Measurements from ENCODE around the gene LRCH4. TPM values are rescaled to one million over a fixed set of nuclear protein-coding genes. Genes with fewer than 3 reads are reported as not detected.

Gene LRCH4
- total RNA-seq, 1 experiment from 2014 or later, result 17.0 TPM

Other genes with a start within 250 kb of the LRCH4 start
- 16.1 and 18.8 TPM in 2 replicates for gene PILRB, start 228.0 kb downstream of the LRCH4 start, total RNA-seq (2014; rRNA removed; shearing (Covaris generic))
- gene PILRA, start 212.6 kb downstream of the LRCH4 start, total RNA-seq (2014; rRNA removed; shearing (Covaris generic)), result 0.18 and 1.7 TPM in 2 replicates
- 1.1 and 1.2 TPM in 2 replicates for gene ZCWPW1, start 157.4 kb downstream of the LRCH4 start, total RNA-seq (2014; rRNA removed; shearing (Covaris generic))
- 18.2 and 25.6 TPM in 2 replicates for gene MEPCE, start 156.3 kb downstream of the LRCH4 start, total RNA-seq (2014; rRNA removed; shearing (Covaris generic))
- 56.4 and 71.5 TPM in 2 replicates for gene PPP1R35, start 149.6 kb downstream of the LRCH4 start, total RNA-seq (2014; rRNA removed; shearing (Covaris generic))
- gene SPACDR, start 121.9 kb downstream of the LRCH4 start, total RNA-seq (2014; rRNA removed; shearing (Covaris generic)), result 0.66 TPM in 1 of 2 replicates, not detected in the other
- 25.3 and 32.7 TPM in 2 replicates for gene TSC22D4, start 106.9 kb downstream of the LRCH4 start, total RNA-seq (2014; rRNA removed; shearing (Covaris generic))
- gene NYAP1, start 102.2 kb downstream of the LRCH4 start, total RNA-seq (2014; rRNA removed; shearing (Covaris generic)), result 0.63 and 0.87 TPM in 2 replicates
- 15.6 and 24.2 TPM in 2 replicates for gene AGFG2, start 46.9 kb downstream of the LRCH4 start, total RNA-seq (2014; rRNA removed; shearing (Covaris generic))
- gene SAP25, start 12.2 kb downstream of the LRCH4 start, total RNA-seq (2014; rRNA removed; shearing (Covaris generic)), result 0.60 TPM in 1 of 2 replicates, not detected in the other
- 0.13 TPM in 1 of 2 replicates, not detected in the other for gene FBXO24, start 199 bp upstream of the LRCH4 start, total RNA-seq (2014; rRNA removed; shearing (Covaris generic))
- gene PCOLCE, start 16.2 kb upstream of the LRCH4 start, total RNA-seq (2014; rRNA removed; shearing (Covaris generic)), result 73.1 and 75.6 TPM in 2 replicates
- 10.9 and 11.0 TPM in 2 replicates for gene MOSPD3, start 26.4 kb upstream of the LRCH4 start, total RNA-seq (2014; rRNA removed; shearing (Covaris generic))
- gene TFR2, start 55.4 kb upstream of the LRCH4 start, total RNA-seq (2014; rRNA removed; shearing (Covaris generic)), result not detected in 2 replicates
- not detected in 2 replicates for gene ACTL6B, start 70.3 kb upstream of the LRCH4 start, total RNA-seq (2014; rRNA removed; shearing (Covaris generic))
- 63.4 and 70.6 TPM in 2 replicates for gene GNB2, start 87.6 kb upstream of the LRCH4 start, total RNA-seq (2014; rRNA removed; shearing (Covaris generic))
- gene GIGYF1, start 108.1 kb upstream of the LRCH4 start, total RNA-seq (2014; rRNA removed; shearing (Covaris generic)), result 9.9 and 15.5 TPM in 2 replicates
- gene POP7, start 120.0 kb upstream of the LRCH4 start, total RNA-seq (2014; rRNA removed; shearing (Covaris generic)), result 56.0 and 72.0 TPM in 2 replicates
- gene EPO, start 134.3 kb upstream of the LRCH4 start, total RNA-seq (2014; rRNA removed; shearing (Covaris generic)), result not detected in 2 replicates
- not detected in 2 replicates for gene ZAN, start 147.5 kb upstream of the LRCH4 start, total RNA-seq (2014; rRNA removed; shearing (Covaris generic))
- 39.8 and 49.0 TPM in 2 replicates for gene EPHB4, start 241.4 kb upstream of the LRCH4 start, total RNA-seq (2014; rRNA removed; shearing (Covaris generic))